GM23338 (cell line): ENCODE results near the gene ANO6. TPM values are rescaled to one million over a fixed set of nuclear protein-coding genes. Genes with fewer than 3 reads are reported as not detected.

Experiments
- ATAC-seq: fragments of 200-7000 bp; cut with Tn5 transposase; 3 replicates; pipeline ENCODE4 v1.9.1; 2020
- DNase-seq: peaks from one replicate; pipeline ENCODE4 v3.0.0-alpha.2; 2015; ENCODE audit warnings: low spot score
- H2AFZ ChIP-seq: fragments of 200-600 bp; sonication (generic); 2 replicates; pipeline ENCODE4 v1.8.0; 2016; ENCODE audit warnings: antibody characterized with exemption, mild to moderate bottlenecking, moderate library complexity
- H3F3A ChIP-seq: fragments of 200-600 bp; sonication (generic); replicated peaks from 2 replicates; pipeline ENCODE4 v1.8.0; 2017; ENCODE audit warnings: antibody characterized with exemption, mixed run types, low read depth
- H3K27ac ChIP-seq: fragments of 200-600 bp; sonication (generic); 2 replicates; pipeline ENCODE4 v1.6.1; 2016; ENCODE audit warnings: low read depth
- H3K27me3 ChIP-seq: fragments of 200-600 bp; sonication (generic); 2 replicates; pipeline ENCODE4 v1.8.0; 2016; ENCODE audit warnings: mild to moderate bottlenecking, mixed run types, moderate library complexity; ENCODE audit not compliant: insufficient read depth
- H3K36me3 ChIP-seq: fragments of 200-600 bp; sonication (generic); 2 replicates; pipeline ENCODE4 v1.8.0; 2016; ENCODE audit warnings: mild to moderate bottlenecking; ENCODE audit not compliant: insufficient read depth
- H3K4me1 ChIP-seq: fragments of 200-600 bp; sonication (generic); 2 replicates; pipeline ENCODE4 v1.8.0; 2016; ENCODE audit warnings: mild to moderate bottlenecking, moderate library complexity; ENCODE audit not compliant: insufficient read depth
- H3K4me2 ChIP-seq: fragments of 200-600 bp; sonication (generic); 2 replicates; pipeline ENCODE4 v1.7.1; 2017; ENCODE audit warnings: mixed run types
- H3K4me3 ChIP-seq: fragments of 200-600 bp; sonication (generic); 2 replicates; pipeline ENCODE4 v1.6.1; 2016; ENCODE audit warnings: mixed run types
- H3K79me2 ChIP-seq: fragments of 200-600 bp; sonication (generic); replicated peaks from 2 replicates; pipeline ENCODE4 v1.8.0; 2017; ENCODE audit warnings: mild to moderate bottlenecking; ENCODE audit not compliant: insufficient read depth
- H3K9me2 ChIP-seq: fragments of 200-600 bp; sonication (generic); 2 replicates; pipeline ENCODE4 v1.8.0; 2017; ENCODE audit not compliant: insufficient read depth
- H4K20me1 ChIP-seq: fragments of 200-600 bp; sonication (generic); replicated peaks from 2 replicates; pipeline ENCODE4 v1.8.0; 2017; ENCODE audit warnings: mild to moderate bottlenecking; ENCODE audit not compliant: insufficient read depth
- H3K27ac Mint-ChIP-seq: 2 replicates; pipeline ENCODE4 v1.8.0; 2020; ENCODE audit warnings: inconsistent platforms, mild to moderate bottlenecking, moderate library complexity, mixed read lengths
- H3K27me3 Mint-ChIP-seq: 3 replicates; pipeline ENCODE4 v1.8.0; 2022; ENCODE audit warnings: low read depth, mild to moderate bottlenecking, moderate library complexity, mixed read lengths, inconsistent platforms; ENCODE audit not compliant: insufficient read depth, poor library complexity
- H3K36me3 Mint-ChIP-seq: 3 replicates; pipeline ENCODE4 v1.8.0; 2021; ENCODE audit warnings: low read depth, mild to moderate bottlenecking, inconsistent platforms, moderate library complexity, mixed read lengths
- H3K4me1 Mint-ChIP-seq: 3 replicates; pipeline ENCODE4 v1.8.0; 2020; ENCODE audit warnings: mild to moderate bottlenecking, inconsistent platforms, mixed read lengths
- H3K4me3 Mint-ChIP-seq: 3 replicates; pipeline ENCODE4 v1.8.0; 2021; ENCODE audit warnings: moderate library complexity, mild to moderate bottlenecking, inconsistent platforms, mixed read lengths
- H3K9me3 Mint-ChIP-seq: 3 replicates; pipeline ENCODE4 v1.8.0; 2020; ENCODE audit warnings: moderate library complexity, mild to moderate bottlenecking, inconsistent platforms, mixed read lengths
- ETS1 ChIP-seq: IDR thresholded peaks from 2 replicates; pipeline ENCODE4 v1.6.1; 2016; ENCODE audit warnings: antibody characterized with exemption
- EZH2 ChIP-seq: fragments of 200-600 bp; sonication (generic); IDR thresholded peaks from one replicate; pipeline ENCODE4 v1.8.0; 2017; ENCODE audit warnings: antibody characterized with exemption, mild to moderate bottlenecking, low read depth; ENCODE audit not compliant: unreplicated experiment
- JUNB ChIP-seq: IDR thresholded peaks from one replicate; pipeline ENCODE4 v1.6.1; 2016; ENCODE audit warnings: antibody characterized with exemption; ENCODE audit not compliant: unreplicated experiment
- POLR2AphosphoS5 ChIP-seq: IDR thresholded peaks from 2 replicates; pipeline ENCODE4 v1.6.1; 2016; ENCODE audit warnings: antibody characterized with exemption, low read depth
- STAT1 ChIP-seq: IDR thresholded peaks from one replicate; pipeline ENCODE4 v1.6.1; 2016; ENCODE audit warnings: antibody characterized with exemption; ENCODE audit not compliant: unreplicated experiment
- ZNF114 ChIP-seq: fragments of 250-450 bp; sonication (Bioruptor Pico); IDR thresholded peaks from 2 replicates; pipeline ENCODE4 v1.5.0; 2020; ENCODE audit warnings: mild to moderate bottlenecking, moderate library complexity
- polyA plus RNA-seq: library from polyadenylated mRNA; unstranded; fragments of >200 nt; fragmentation: Nextera tagmentation; extraction: Ambion mirVana; gene quantifications from 2 replicates; pipeline ENCODE4 v1.2.1, GENCODE V29; 2016
- total RNA-seq: library from RNA; depleted of rRNA; stranded (reverse); fragments of >200 nt; shearing (Covaris generic); gene quantifications from 2 replicates; pipeline ENCODE4 v1.2.3, GENCODE V29; 2014
- TF ChIP-seq, protein P1 (sequence below): fragments of 250-450 bp; sonication (Bioruptor Pico); IDR thresholded peaks from 2 replicates; pipeline ENCODE4 v1.5.0; 2020; ENCODE audit warnings: mild to moderate bottlenecking, moderate library complexity

Gene ANO6
- total and polyA plus RNA-seq, 2 experiments from 2014 or later, result 21.1 to 48.9 TPM

DNA sequence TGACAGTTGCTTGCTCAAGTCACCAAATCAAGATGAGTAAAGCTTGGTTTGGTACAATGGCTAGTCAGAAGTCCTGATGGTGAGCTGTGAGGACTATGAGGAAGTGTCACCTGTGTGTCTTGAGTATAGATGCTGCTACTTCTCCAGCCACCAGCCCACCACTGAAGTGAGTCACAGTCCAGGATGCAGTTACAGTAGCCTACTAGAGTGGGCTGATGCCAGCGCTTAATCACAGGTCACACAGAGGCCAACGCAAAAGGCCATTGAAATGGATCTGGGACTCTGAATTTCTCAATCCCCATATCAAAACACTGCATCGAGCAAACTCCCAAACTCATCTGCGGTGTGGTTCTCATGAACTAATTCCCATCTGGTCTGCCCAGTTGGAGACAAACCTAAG lies 223.1 kb downstream of the ANO6 start:
- Mint-ChIP-seq H3K4me3 (no peak overlapping the region), H3K9me3 (peaks cover 14% of the 10 kb centered on the region), H3K36me3 (peaks cover 16% of the 10 kb centered on the region; the same call in 2 of the 3 replicates), H3K27me3 (peaks cover 5% of the 10 kb centered on the region), H3K4me1 (peaks cover 23% of the 10 kb centered on the region), H3K27ac (no peak overlapping the region)
- H3K79me2 ChIP-seq, result no peaks in the 10 kb centered on the region
- ATAC-seq (no peak), DNase-seq (no peak)
- no peak overlapping the region for H2AFZ ChIP-seq
- no peak overlapping the region for H3K27ac ChIP-seq
- no peaks in the 10 kb centered on the region for H3F3A ChIP-seq
- TF ChIP-seq EZH2, result no peak
- no peak for TF ChIP-seq JUNB
- TF ChIP-seq POLR2AphosphoS5, result no peak
- TF ChIP-seq, protein P1, sequence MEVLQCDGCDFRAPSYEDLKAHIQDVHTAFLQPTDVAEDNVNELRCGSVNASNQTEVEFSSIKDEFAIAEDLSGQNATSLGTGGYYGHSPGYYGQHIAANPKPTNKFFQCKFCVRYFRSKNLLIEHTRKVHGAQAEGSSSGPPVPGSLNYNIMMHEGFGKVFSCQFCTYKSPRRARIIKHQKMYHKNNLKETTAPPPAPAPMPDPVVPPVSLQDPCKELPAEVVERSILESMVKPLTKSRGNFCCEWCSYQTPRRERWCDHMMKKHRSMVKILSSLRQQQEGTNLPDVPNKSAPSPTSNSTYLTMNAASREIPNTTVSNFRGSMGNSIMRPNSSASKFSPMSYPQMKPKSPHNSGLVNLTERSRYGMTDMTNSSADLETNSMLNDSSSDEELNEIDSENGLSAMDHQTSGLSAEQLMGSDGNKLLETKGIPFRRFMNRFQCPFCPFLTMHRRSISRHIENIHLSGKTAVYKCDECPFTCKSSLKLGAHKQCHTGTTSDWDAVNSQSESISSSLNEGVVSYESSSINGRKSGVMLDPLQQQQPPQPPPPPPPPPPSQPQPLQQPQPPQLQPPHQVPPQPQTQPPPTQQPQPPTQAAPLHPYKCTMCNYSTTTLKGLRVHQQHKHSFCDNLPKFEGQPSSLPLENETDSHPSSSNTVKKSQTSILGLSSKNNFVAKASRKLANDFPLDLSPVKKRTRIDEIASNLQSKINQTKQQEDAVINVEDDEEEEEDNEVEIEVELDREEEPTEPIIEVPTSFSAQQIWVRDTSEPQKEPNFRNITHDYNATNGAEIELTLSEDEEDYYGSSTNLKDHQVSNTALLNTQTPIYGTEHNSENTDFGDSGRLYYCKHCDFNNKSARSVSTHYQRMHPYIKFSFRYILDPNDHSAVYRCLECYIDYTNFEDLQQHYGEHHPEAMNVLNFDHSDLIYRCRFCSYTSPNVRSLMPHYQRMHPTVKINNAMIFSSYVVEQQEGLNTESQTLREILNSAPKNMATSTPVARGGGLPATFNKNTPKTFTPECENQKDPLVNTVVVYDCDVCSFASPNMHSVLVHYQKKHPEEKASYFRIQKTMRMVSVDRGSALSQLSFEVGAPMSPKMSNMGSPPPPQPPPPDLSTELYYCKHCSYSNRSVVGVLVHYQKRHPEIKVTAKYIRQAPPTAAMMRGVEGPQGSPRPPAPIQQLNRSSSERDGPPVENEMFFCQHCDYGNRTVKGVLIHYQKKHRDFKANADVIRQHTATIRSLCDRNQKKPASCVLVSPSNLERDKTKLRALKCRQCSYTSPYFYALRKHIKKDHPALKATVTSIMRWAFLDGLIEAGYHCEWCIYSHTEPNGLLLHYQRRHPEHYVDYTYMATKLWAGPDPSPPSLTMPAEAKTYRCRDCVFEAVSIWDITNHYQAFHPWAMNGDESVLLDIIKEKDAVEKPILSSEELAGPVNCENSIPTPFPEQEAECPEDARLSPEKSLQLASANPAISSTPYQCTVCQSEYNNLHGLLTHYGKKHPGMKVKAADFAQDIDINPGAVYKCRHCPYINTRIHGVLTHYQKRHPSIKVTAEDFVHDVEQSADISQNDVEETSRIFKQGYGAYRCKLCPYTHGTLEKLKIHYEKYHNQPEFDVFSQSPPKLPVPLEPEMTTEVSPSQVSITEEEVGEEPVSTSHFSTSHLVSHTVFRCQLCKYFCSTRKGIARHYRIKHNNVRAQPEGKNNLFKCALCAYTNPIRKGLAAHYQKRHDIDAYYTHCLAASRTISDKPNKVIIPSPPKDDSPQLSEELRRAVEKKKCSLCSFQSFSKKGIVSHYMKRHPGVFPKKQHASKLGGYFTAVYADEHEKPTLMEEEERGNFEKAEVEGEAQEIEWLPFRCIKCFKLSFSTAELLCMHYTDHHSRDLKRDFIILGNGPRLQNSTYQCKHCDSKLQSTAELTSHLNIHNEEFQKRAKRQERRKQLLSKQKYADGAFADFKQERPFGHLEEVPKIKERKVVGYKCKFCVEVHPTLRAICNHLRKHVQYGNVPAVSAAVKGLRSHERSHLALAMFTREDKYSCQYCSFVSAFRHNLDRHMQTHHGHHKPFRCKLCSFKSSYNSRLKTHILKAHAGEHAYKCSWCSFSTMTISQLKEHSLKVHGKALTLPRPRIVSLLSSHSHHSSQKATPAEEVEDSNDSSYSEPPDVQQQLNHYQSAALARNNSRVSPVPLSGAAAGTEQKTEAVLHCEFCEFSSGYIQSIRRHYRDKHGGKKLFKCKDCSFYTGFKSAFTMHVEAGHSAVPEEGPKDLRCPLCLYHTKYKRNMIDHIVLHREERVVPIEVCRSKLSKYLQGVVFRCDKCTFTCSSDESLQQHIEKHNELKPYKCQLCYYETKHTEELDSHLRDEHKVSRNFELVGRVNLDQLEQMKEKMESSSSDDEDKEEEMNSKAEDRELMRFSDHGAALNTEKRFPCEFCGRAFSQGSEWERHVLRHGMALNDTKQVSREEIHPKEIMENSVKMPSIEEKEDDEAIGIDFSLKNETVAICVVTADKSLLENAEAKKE (CRISPR knock-in tag), result no peak
- no peak for TF ChIP-seq ZNF114 (CRISPR knock-in tag)
- TF ChIP-seq STAT1, result no peak
- TF ChIP-seq ETS1, result no peak
- H3K4me2 ChIP-seq, result no peak overlapping the region
- no peak overlapping the region for H3K4me3 ChIP-seq
- peaks cover 9% of the 10 kb centered on the region; the same call in 1 of the 2 replicates for H3K9me2 ChIP-seq
- no peaks in the 10 kb centered on the region for H4K20me1 ChIP-seq
- peaks cover 19% of the 10 kb centered on the region; the same call in 1 of the 2 replicates for H3K27me3 ChIP-seq
- H3K4me1 ChIP-seq, result peaks cover 12% of the 10 kb centered on the region
- H3K36me3 ChIP-seq, result peaks cover 3% of the 10 kb centered on the region; the same call in 1 of the 2 replicates
